GM19043 (cell line): ENCODE measurements around the gene RAB31.

Experiments
- ATAC-seq: cut with Tn5 transposase; IDR thresholded peaks from one replicate; pipeline ENCODE4 v1.9.1; 2021; ENCODE audit warnings: low read depth; ENCODE audit not compliant: unreplicated experiment

Gene RAB31

GRCh38 chr18:9735238-9735637 is 27.1 kb downstream of the RAB31 start:
- no peak for ATAC-seq

- ATAC-seq, result no peak
Measured at GRCh38 chr18:9735879-9736278, 27.8 kb downstream of the RAB31 start.

GRCh38 chr18:9736286-9736835 is 28.3 kb downstream of the RAB31 start:
- no peak for ATAC-seq

- ATAC-seq, result no peak
Measured at GRCh38 chr18:9737006-9737405, 28.9 kb downstream of the RAB31 start.

- no peak for ATAC-seq
Measured at GRCh38 chr18:9737472-9738121, 29.5 kb downstream of the RAB31 start.

GRCh38 chr18:9738266-9738969 is 30.3 kb downstream of the RAB31 start:
- ATAC-seq, result no peak

GRCh38 chr18:9739516-9739915 is 31.4 kb downstream of the RAB31 start:
- no peak for ATAC-seq

GRCh38 chr18:9740071-9740470 is 32.0 kb downstream of the RAB31 start:
- ATAC-seq, result no peak

GRCh38 chr18:9741406-9741792 is 33.3 kb downstream of the RAB31 start:
- no peak for ATAC-seq

GRCh38 chr18:9741793-9742523 is 33.9 kb downstream of the RAB31 start:
- ATAC-seq, result no peak

GRCh38 chr18:9742524-9743131 is 34.5 kb downstream of the RAB31 start:
- ATAC-seq, result no peak

- ATAC-seq, result no peak
Measured at GRCh38 chr18:9743200-9744016, 35.3 kb downstream of the RAB31 start.

GRCh38 chr18:9746958-9747357 is 38.9 kb downstream of the RAB31 start:
- ATAC-seq, result no peak

- no peak for ATAC-seq
Measured at GRCh38 chr18:9749611-9750010, 41.5 kb downstream of the RAB31 start.

GRCh38 chr18:9750112-9750511 is 42.0 kb downstream of the RAB31 start:
- no peak for ATAC-seq

GRCh38 chr18:9750606-9751304 is 42.7 kb downstream of the RAB31 start:
- ATAC-seq, result no peak

- ATAC-seq, result no peak
Measured at GRCh38 chr18:9751371-9752031, 43.4 kb downstream of the RAB31 start.

GRCh38 chr18:9753846-9754245 is 45.7 kb downstream of the RAB31 start:
- no peak for ATAC-seq

GRCh38 chr18:9755110-9755509 is 47.0 kb downstream of the RAB31 start:
- no peak for ATAC-seq
